Measurements from ENCODE around the gene LNX1.

The LNX1 gene

GRCh38 chr4:53487766-53488165 lies 103.5 kb downstream of the LNX1 start:
- Histone ChIP-seq H3K36me3 (ENCODE audit: control insufficient read depth, insufficient read depth, low read length) (no peaks in the 10 kb centered on the region), H3K4me3 (replicated peaks; ENCODE audit: low read depth, low read length) (no peak overlapping the region), H3K27me3 (replicated peaks; ENCODE audit: control insufficient read depth, insufficient read depth, low read length) (no peaks in the 10 kb centered on the region)
- TF ChIP-seq, protein P1, sequence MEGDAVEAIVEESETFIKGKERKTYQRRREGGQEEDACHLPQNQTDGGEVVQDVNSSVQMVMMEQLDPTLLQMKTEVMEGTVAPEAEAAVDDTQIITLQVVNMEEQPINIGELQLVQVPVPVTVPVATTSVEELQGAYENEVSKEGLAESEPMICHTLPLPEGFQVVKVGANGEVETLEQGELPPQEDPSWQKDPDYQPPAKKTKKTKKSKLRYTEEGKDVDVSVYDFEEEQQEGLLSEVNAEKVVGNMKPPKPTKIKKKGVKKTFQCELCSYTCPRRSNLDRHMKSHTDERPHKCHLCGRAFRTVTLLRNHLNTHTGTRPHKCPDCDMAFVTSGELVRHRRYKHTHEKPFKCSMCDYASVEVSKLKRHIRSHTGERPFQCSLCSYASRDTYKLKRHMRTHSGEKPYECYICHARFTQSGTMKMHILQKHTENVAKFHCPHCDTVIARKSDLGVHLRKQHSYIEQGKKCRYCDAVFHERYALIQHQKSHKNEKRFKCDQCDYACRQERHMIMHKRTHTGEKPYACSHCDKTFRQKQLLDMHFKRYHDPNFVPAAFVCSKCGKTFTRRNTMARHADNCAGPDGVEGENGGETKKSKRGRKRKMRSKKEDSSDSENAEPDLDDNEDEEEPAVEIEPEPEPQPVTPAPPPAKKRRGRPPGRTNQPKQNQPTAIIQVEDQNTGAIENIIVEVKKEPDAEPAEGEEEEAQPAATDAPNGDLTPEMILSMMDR (IDR thresholded peaks at IDR 0.05; ENCODE audit: insufficient read depth, low read length, poor library complexity, severe bottlenecking): no peak
- DNase-seq (ENCODE audit: extremely low read depth, insufficient read length): no peak

DNA sequence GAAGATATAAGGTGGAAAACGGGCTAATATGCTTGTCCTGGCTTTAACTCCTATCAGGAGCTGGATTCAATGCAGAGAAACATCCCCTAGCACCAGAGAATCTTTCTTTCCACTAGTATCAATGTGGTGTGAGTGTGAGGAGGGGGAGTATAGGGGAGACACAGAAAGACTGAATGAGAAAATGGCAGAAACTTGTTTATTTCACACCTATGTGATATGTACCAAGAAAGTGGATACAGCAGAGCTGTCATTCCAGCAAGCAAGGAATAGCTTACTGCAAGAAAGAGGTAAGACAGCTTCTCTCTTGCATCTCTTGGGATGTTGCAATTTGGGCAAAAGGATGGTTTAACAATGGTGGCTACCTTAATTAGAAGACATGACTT lies 105.6 kb downstream of the LNX1 start:
- TF ChIP-seq, protein P1 (IDR thresholded peaks at IDR 0.05; ENCODE audit: insufficient read depth, low read length, poor library complexity, severe bottlenecking): no peak
- Histone ChIP-seq H3K4me3 (replicated peaks; ENCODE audit: low read depth, low read length) (no peak overlapping the region), H3K36me3 (ENCODE audit: control insufficient read depth, insufficient read depth, low read length) (no peaks in the 10 kb centered on the region), H3K27me3 (replicated peaks; ENCODE audit: control insufficient read depth, insufficient read depth, low read length) (no peaks in the 10 kb centered on the region; the same call in 1 of the 2 replicates)
- no peak for DNase-seq (ENCODE audit: extremely low read depth, insufficient read length)

GRCh38 chr4:53484911-53485657 lies 106.2 kb downstream of the LNX1 start:
- TF ChIP-seq, protein P1 (IDR thresholded peaks at IDR 0.05; ENCODE audit: insufficient read depth, low read length, poor library complexity, severe bottlenecking): no peak
- no peak overlapping the region for H3K4me3 ChIP-seq (replicated peaks; ENCODE audit: low read depth, low read length)
- DNase-seq (ENCODE audit: extremely low read depth, insufficient read length): no peak
- no peaks in the 10 kb centered on the region; the same call in 1 of the 2 replicates for H3K27me3 ChIP-seq (replicated peaks; ENCODE audit: control insufficient read depth, insufficient read depth, low read length)
- H3K36me3 ChIP-seq (ENCODE audit: control insufficient read depth, insufficient read depth, low read length): no peaks in the 10 kb centered on the region

DNA sequence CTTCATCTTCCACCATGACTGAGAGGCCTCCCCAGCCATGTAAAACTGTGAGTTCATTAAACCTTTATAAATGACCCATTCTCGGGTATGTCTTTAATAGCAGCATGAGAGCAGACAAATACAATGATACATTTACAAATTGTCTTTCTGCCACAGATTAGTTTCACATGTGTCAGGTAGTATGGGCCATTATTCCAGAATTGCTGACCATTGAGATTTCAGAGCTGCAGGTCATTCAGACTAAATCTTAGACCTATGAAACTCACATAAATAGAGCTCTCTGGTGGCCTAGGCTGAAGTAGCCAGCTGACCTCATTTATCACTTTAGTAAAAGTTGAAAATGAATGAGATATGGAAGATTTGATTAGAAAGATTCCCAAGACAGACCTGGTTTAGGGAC lies 108.0 kb downstream of the LNX1 start:
- H3K4me3 ChIP-seq (replicated peaks; ENCODE audit: low read depth, low read length): no peak overlapping the region
- H3K27me3 ChIP-seq (replicated peaks; ENCODE audit: control insufficient read depth, insufficient read depth, low read length): peaks cover 1% of the 10 kb centered on the region; the same call in 1 of the 2 replicates
- TF ChIP-seq, protein P1 (IDR thresholded peaks at IDR 0.05; ENCODE audit: insufficient read depth, low read length, poor library complexity, severe bottlenecking): no peak
- DNase-seq (ENCODE audit: extremely low read depth, insufficient read length): no peak
- H3K36me3 ChIP-seq (ENCODE audit: control insufficient read depth, insufficient read depth, low read length): no peaks in the 10 kb centered on the region

GRCh38 chr4:53481586-53481985 lies 109.7 kb downstream of the LNX1 start:
- TF ChIP-seq, protein P1 (IDR thresholded peaks at IDR 0.05; ENCODE audit: insufficient read depth, low read length, poor library complexity, severe bottlenecking): no peak
- H3K27me3 ChIP-seq (replicated peaks; ENCODE audit: control insufficient read depth, insufficient read depth, low read length): peaks cover 1% of the 10 kb centered on the region; the same call in 1 of the 2 replicates
- H3K36me3 ChIP-seq (ENCODE audit: control insufficient read depth, insufficient read depth, low read length): no peaks in the 10 kb centered on the region
- no peak for DNase-seq (ENCODE audit: extremely low read depth, insufficient read length)
- H3K4me3 ChIP-seq (replicated peaks; ENCODE audit: low read depth, low read length): no peak overlapping the region
